ENCODE measurements around the gene IL1RL2. TPM values are rescaled to one million over a fixed set of nuclear protein-coding genes. Genes with fewer than 3 reads are reported as not detected.

IL1RL2 gene
- total and polyA plus RNA-seq, 2 of the 8 experiments (the other 6 are each of a cell fraction or from before 2014, with no cell fraction given), result not detected

DNA sequence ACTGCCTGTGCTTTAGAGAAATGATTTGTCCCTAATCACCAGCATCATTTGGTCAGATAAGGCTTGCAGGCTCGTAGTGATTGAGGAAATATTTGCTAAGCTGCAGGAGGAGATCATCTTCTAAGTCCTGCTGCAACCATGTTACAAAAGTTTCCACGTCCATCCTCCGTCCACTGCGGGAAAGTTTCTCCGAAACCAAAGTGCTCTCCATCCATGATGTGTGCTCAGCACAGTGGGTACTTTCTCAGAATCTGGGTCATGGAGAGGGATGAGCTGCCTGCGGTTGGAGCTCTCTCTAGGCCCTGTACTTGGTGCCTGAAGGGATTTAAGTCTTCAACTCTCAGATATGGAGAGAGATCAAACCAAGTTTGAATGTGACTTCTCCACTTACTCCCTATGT, 39.3 kb downstream of the IL1RL2 start (continued):
- TF ChIP-seq, protein P1, sequence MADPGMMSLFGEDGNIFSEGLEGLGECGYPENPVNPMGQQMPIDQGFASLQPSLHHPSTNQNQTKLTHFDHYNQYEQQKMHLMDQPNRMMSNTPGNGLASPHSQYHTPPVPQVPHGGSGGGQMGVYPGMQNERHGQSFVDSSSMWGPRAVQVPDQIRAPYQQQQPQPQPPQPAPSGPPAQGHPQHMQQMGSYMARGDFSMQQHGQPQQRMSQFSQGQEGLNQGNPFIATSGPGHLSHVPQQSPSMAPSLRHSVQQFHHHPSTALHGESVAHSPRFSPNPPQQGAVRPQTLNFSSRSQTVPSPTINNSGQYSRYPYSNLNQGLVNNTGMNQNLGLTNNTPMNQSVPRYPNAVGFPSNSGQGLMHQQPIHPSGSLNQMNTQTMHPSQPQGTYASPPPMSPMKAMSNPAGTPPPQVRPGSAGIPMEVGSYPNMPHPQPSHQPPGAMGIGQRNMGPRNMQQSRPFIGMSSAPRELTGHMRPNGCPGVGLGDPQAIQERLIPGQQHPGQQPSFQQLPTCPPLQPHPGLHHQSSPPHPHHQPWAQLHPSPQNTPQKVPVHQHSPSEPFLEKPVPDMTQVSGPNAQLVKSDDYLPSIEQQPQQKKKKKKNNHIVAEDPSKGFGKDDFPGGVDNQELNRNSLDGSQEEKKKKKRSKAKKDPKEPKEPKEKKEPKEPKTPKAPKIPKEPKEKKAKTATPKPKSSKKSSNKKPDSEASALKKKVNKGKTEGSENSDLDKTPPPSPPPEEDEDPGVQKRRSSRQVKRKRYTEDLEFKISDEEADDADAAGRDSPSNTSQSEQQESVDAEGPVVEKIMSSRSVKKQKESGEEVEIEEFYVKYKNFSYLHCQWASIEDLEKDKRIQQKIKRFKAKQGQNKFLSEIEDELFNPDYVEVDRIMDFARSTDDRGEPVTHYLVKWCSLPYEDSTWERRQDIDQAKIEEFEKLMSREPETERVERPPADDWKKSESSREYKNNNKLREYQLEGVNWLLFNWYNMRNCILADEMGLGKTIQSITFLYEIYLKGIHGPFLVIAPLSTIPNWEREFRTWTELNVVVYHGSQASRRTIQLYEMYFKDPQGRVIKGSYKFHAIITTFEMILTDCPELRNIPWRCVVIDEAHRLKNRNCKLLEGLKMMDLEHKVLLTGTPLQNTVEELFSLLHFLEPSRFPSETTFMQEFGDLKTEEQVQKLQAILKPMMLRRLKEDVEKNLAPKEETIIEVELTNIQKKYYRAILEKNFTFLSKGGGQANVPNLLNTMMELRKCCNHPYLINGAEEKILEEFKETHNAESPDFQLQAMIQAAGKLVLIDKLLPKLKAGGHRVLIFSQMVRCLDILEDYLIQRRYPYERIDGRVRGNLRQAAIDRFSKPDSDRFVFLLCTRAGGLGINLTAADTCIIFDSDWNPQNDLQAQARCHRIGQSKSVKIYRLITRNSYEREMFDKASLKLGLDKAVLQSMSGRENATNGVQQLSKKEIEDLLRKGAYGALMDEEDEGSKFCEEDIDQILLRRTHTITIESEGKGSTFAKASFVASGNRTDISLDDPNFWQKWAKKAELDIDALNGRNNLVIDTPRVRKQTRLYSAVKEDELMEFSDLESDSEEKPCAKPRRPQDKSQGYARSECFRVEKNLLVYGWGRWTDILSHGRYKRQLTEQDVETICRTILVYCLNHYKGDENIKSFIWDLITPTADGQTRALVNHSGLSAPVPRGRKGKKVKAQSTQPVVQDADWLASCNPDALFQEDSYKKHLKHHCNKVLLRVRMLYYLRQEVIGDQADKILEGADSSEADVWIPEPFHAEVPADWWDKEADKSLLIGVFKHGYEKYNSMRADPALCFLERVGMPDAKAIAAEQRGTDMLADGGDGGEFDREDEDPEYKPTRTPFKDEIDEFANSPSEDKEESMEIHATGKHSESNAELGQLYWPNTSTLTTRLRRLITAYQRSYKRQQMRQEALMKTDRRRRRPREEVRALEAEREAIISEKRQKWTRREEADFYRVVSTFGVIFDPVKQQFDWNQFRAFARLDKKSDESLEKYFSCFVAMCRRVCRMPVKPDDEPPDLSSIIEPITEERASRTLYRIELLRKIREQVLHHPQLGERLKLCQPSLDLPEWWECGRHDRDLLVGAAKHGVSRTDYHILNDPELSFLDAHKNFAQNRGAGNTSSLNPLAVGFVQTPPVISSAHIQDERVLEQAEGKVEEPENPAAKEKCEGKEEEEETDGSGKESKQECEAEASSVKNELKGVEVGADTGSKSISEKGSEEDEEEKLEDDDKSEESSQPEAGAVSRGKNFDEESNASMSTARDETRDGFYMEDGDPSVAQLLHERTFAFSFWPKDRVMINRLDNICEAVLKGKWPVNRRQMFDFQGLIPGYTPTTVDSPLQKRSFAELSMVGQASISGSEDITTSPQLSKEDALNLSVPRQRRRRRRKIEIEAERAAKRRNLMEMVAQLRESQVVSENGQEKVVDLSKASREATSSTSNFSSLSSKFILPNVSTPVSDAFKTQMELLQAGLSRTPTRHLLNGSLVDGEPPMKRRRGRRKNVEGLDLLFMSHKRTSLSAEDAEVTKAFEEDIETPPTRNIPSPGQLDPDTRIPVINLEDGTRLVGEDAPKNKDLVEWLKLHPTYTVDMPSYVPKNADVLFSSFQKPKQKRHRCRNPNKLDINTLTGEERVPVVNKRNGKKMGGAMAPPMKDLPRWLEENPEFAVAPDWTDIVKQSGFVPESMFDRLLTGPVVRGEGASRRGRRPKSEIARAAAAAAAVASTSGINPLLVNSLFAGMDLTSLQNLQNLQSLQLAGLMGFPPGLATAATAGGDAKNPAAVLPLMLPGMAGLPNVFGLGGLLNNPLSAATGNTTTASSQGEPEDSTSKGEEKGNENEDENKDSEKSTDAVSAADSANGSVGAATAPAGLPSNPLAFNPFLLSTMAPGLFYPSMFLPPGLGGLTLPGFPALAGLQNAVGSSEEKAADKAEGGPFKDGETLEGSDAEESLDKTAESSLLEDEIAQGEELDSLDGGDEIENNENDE (IDR thresholded peaks at IDR 0.05; ENCODE audit: insufficient replicate concordance, low read length), result no peak
- TF ChIP-seq BACH1 (IDR thresholded peaks at IDR 0.05; ENCODE audit: low read length) (no peak), TEAD4 (IDR thresholded peaks at IDR 0.05; ENCODE audit: low read depth, low read length) (no peak), NANOG (IDR thresholded peaks at IDR 0.05; ENCODE audit: insufficient read depth, low read depth, low read length, poor library complexity, severe bottlenecking) (no peak)
